ENCODE results near the gene TP63.

The TP63 gene

DNA sequence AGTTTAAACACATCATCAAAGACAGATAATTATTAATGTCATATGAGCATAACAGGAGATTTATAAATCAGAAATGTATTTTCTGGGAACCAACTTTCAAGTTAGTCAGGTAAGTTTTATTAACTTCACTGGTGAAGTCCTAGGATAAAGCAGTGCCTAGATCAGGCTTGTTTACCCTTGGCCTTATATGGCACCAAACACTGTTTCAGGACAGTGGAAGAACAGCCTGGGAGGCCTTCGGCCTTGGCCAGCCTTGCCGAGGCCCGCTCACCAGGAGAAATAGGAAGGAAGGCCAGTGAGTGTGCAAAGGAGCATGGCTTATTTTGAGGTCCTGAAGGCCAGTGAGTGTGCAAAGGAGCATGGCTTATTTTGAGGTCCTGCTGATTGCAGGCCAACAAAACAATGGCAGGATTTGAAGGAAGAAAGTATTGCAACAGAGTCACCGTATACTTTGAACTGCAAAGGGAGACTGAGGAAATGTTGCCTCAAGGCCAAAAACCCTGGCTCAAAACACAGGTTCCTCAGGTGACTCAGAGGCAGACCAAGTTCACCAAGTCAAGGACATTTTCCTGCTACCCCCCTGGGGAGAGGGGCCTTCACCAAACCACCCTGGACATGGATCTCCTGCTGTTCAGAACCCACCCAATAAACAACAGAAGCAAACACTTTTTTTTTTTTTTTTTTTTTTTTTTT lies 174.3 kb downstream of the TP63 start:
- H3K36me3 Mint-ChIP-seq (ENCODE audit: low read depth), result no peaks in the 10 kb centered on the region
- no peaks in the 10 kb centered on the region for H3K9me3 Mint-ChIP-seq
- no peak overlapping the region for H3K27ac Mint-ChIP-seq
- DNase-seq, result no peak
- H3K4me3 Mint-ChIP-seq, result no peak overlapping the region
- no peaks in the 10 kb centered on the region for H3K27me3 Mint-ChIP-seq
- no peaks in the 10 kb centered on the region for H3K4me1 Mint-ChIP-seq (ENCODE audit: low read depth)

DNA sequence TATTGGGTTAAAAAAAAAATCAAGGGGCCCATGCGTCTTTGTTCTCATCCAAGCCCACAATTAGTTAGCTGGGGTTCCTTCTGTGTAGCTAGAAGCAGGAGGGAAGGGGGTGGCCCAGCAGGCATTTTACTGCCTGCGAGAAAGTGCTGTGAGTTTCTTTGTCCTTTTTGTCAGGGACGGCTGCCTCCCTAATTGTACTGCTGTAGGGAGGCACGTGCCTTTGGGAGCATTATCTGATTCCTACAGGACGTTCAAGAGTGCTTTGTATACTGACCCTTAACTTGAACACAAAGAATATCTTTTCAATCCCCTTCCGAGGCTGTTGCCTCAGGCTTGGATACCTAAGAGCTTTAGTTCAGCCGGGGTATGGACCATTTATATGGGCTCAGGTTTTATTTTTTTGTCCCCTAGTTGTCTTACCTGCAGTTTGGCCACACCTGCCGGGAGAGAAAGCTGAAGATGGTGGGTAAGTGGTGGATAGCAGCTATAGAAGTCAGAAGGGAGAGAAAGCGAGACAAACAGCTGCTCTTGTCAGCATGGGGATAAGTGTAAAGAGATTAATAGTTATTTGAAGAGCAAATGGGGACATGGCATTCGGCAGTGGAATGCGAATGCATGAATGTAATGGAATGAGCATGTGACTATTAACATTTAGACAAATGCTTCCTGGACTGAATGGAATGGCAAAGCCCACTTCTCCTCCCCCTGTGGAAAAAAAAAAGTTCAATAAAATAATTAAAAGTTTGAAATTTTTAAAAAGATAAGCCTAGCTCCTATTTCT lies 175.2 kb downstream of the TP63 start:
- Mint-ChIP-seq H3K36me3 (ENCODE audit: low read depth) (no peaks in the 10 kb centered on the region), H3K4me1 (ENCODE audit: low read depth) (no peaks in the 10 kb centered on the region), H3K9me3 (no peaks in the 10 kb centered on the region), H3K27ac (no peak overlapping the region), H3K27me3 (no peaks in the 10 kb centered on the region), H3K4me3 (no peak overlapping the region)
- no peak for DNase-seq

DNA sequence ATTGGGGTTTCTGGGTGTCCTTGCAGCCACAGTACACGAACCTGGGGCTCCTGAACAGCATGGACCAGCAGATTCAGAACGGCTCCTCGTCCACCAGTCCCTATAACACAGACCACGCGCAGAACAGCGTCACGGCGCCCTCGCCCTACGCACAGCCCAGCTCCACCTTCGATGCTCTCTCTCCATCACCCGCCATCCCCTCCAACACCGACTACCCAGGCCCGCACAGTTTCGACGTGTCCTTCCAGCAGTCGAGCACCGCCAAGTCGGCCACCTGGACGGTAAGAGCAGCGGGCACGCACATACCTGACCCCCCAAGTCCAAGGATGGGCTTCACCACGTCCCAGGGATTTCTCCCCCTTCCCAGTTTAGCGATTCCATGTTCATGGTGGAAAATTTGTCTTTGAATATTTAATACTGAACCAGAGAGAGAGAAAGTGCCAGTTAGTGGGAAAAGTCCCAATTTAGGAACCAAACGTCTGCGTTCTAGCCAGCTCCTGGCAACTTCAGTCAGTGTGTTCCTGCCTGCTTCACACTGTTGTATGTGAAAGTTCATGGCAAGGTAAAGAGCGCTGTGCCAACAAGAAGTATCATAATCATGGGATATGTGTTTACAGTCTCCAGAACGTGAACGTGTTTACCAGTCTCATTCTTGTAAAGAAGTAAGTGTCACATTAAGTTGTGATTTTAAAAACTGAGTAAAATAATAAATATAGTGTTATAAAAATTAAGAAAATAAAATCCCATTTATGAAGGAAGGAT lies 177.2 kb downstream of the TP63 start:
- Mint-ChIP-seq H3K27ac (no peak overlapping the region), H3K27me3 (no peaks in the 10 kb centered on the region), H3K36me3 (ENCODE audit: low read depth) (no peaks in the 10 kb centered on the region), H3K4me3 (no peak overlapping the region), H3K4me1 (ENCODE audit: low read depth) (no peaks in the 10 kb centered on the region), H3K9me3 (no peaks in the 10 kb centered on the region)
- DNase-seq, result no peak

DNA sequence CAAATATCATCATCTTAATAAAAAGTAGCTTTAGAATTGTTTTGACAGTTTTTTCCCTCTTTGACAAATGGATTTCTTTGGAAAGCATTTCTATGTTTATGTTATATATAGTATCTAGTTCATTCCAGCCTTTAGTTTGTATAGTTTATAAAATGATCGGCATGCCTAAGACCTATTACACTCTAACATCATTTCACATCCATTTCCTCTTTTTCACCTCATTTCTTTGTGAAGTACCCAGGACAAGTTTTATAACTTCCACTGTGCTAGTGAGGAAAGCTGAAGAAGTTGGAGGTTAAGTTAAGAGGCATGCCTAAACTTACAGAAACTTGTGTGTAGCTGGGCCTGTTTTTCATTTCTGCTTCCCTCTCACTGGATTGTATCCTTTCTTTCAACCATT lies 178.4 kb downstream of the TP63 start:
- Mint-ChIP-seq H3K36me3 (ENCODE audit: low read depth) (no peaks in the 10 kb centered on the region), H3K4me1 (ENCODE audit: low read depth) (no peaks in the 10 kb centered on the region), H3K27ac (no peak overlapping the region), H3K27me3 (no peaks in the 10 kb centered on the region), H3K4me3 (no peak overlapping the region), H3K9me3 (no peaks in the 10 kb centered on the region)
- DNase-seq, result no peak

DNA sequence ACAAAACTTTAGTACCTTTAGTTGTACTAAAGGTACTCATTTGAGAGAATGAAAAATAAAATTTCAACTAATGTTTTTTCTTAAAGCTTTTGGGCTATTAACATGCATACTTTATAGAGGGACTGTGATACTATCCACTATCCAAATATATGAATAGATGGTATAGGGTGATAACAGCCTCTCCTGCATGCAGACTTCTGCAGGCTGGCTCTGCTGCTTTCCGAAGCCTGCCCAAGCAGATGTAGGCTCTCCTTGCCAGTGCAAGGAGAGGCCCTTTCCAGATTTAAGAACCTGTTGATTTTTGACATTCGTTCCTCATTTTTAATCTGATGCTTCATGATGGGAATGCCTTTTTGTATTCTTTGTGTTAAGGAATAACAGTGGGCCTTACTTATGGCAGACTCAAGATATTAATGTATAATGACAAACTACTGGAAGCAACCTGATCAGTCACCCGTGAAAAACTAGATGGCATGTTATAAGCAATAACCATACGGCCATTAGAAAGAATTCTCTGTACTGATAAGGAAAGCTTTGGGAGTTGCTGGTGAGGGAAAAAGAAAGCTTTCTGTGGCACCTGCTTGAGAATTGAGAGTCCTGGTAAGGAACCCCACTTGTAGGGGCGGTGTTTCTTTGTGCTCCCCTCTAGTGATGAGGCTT lies 181.7 kb downstream of the TP63 start:
- Mint-ChIP-seq H3K27ac (no peak overlapping the region), H3K4me3 (no peak overlapping the region), H3K4me1 (ENCODE audit: low read depth) (no peaks in the 10 kb centered on the region), H3K27me3 (no peaks in the 10 kb centered on the region), H3K9me3 (no peaks in the 10 kb centered on the region), H3K36me3 (ENCODE audit: low read depth) (no peaks in the 10 kb centered on the region)
- DNase-seq, result no peak

DNA sequence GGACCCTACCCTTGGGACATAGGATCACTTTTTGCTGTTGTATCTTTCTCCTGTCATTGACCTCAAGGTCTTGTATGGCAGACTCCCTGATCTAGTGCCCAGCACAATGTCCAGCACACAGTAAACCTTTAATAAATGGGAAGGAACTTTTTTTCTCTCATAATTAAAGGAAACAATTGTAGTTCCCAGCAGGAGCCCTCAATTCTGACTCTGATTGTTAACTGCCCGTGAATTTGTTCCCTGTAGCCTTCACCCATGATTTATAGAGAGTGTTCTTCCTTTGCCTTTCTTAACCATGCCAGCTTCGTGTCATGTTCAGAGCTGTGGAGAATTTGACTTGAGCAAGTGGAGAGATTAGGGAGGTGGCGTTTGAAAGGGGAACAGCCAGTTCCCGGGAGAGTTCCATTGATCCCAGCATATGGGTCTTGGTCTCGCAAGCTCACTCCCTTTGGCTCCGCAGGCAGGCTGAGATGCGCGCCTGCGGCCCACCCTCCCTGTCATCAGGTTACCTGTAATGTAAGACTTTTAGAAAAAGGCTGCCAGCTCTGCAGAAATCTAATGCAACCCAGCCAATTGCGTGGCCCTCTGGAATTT lies 182.6 kb downstream of the TP63 start:
- Mint-ChIP-seq H3K4me3 (no peak overlapping the region), H3K9me3 (no peaks in the 10 kb centered on the region), H3K36me3 (ENCODE audit: low read depth) (no peaks in the 10 kb centered on the region), H3K27ac (no peak overlapping the region), H3K4me1 (ENCODE audit: low read depth) (no peaks in the 10 kb centered on the region), H3K27me3 (no peaks in the 10 kb centered on the region)
- no peak for DNase-seq

DNA sequence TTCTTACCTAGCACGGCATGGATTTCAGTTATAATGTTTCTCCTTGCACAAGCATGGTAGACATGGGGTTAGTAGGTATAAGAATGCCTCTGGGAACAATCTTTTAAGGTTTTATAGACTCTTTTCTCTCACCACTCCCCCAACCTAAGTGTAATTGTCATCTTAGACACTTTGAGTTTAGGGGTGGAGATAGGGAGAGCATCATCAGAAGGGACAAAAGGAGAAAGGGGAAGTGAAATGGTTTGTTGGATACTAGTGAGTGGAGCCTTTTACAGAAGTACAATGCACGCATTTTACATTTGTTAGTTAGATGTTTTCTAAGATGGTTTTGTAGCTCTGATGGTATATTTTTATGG lies 189.2 kb downstream of the TP63 start:
- DNase-seq, result no peak
- Mint-ChIP-seq H3K27ac (no peak overlapping the region), H3K36me3 (ENCODE audit: low read depth) (no peaks in the 10 kb centered on the region), H3K9me3 (no peaks in the 10 kb centered on the region), H3K4me1 (ENCODE audit: low read depth) (no peaks in the 10 kb centered on the region), H3K27me3 (peaks cover 18% of the 10 kb centered on the region), H3K4me3 (no peak overlapping the region)

DNA sequence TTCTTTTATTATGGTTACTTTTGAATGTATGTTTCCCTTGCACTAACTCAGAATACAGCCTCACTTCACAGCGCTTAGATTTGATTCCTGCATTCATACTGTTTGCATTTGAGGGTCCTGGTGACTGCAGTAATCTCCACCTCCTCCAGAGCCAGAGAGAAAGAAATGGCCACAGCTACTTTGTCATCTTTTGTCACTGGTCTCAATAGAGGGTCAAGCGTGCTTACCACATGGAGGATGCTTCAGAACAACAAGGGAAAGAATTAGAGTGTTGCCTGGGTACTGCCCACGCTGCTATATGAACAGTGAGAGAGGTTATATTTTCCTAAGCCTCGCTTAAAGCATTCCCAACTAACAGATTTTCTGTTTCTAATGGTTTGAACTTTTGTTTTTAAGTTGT lies 190.1 kb downstream of the TP63 start:
- Mint-ChIP-seq H3K4me3 (no peak overlapping the region), H3K4me1 (ENCODE audit: low read depth) (no peaks in the 10 kb centered on the region), H3K36me3 (ENCODE audit: low read depth) (no peaks in the 10 kb centered on the region), H3K27me3 (peaks cover 23% of the 10 kb centered on the region), H3K27ac (no peak overlapping the region), H3K9me3 (no peaks in the 10 kb centered on the region)
- no peak for DNase-seq

DNA sequence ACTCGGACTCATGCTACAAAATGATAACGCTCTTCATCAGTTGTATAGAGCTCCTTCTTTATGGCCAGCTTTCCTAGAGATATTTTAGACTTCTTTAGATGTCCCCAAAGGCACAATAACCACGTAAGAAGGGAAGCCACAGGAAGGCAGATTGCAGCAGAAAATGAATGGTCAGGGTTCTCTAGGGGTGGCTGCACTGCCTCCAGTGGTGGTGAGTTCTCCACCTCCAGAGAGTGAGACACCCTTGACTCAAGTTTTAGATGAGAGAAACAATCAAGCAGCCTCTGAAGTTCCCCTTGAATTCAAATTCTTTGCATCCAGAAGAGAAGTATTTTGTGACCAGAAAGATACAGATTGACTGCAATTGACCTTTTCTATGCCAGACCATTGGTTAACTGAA lies 191.5 kb downstream of the TP63 start:
- no peaks in the 10 kb centered on the region for H3K36me3 Mint-ChIP-seq (ENCODE audit: low read depth)
- peaks cover 24% of the 10 kb centered on the region for H3K27me3 Mint-ChIP-seq
- H3K27ac Mint-ChIP-seq, result no peak overlapping the region
- no peak overlapping the region for H3K4me3 Mint-ChIP-seq
- no peaks in the 10 kb centered on the region for H3K4me1 Mint-ChIP-seq (ENCODE audit: low read depth)
- H3K9me3 Mint-ChIP-seq, result no peaks in the 10 kb centered on the region
- no peak for DNase-seq

DNA sequence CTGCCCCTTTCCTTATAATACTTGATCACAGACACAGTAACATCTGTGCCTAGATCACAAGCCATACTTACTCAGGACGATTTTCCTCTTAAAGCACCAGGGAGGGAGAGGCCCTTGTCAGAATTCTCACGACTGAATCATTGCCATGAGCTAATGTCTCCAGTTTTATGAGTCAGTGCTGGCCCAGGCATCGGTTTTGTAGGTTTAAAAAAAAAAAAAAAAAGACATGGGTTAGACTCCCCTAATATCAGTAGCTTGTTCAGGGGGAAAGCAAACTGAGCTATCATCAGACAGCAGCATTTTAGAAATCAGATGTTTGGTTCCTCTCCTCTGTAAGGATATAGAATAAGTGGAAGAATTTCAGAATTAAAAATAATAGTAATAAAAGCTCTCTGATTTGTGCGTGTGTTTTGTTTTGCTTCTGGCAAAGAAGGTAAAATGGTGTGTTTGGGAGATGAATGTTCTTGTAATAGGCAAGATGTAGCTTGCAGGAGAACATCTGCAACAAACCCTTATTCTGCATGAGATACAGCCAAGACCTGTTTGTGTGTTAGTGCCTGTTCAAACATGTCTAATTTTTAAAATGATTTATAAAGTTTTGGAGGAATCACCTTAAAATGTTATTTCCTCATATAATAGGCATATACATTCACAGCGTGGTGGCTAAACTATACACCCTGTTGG lies 193.6 kb downstream of the TP63 start:
- Mint-ChIP-seq H3K36me3 (ENCODE audit: low read depth) (no peaks in the 10 kb centered on the region), H3K4me1 (ENCODE audit: low read depth) (no peaks in the 10 kb centered on the region), H3K9me3 (no peaks in the 10 kb centered on the region), H3K4me3 (no peak overlapping the region), H3K27ac (no peak overlapping the region), H3K27me3 (peaks cover 24% of the 10 kb centered on the region)
- DNase-seq, result no peak

DNA sequence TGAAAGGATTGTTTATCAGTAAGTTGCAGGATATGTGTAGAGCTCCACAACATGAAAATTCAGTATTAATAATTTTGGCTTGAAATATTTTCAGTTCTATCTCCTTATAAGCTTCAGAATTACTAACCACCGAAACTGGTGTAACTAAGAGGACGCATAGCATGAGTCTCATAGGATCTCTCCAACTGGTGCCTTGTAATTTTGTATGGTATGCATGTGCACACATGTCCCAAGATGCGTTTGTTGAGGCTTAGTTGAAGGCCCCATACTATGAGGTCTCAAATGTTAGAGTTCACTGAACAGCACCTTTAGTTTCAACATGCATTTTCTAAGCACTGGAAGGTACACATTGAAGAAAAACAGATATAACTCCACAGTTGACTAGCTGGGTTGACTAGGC lies 195.4 kb downstream of the TP63 start:
- Mint-ChIP-seq H3K4me1 (ENCODE audit: low read depth) (no peaks in the 10 kb centered on the region), H3K36me3 (ENCODE audit: low read depth) (no peaks in the 10 kb centered on the region), H3K9me3 (no peaks in the 10 kb centered on the region), H3K27ac (no peak overlapping the region), H3K4me3 (no peak overlapping the region), H3K27me3 (peaks cover 24% of the 10 kb centered on the region)
- no peak for DNase-seq

DNA sequence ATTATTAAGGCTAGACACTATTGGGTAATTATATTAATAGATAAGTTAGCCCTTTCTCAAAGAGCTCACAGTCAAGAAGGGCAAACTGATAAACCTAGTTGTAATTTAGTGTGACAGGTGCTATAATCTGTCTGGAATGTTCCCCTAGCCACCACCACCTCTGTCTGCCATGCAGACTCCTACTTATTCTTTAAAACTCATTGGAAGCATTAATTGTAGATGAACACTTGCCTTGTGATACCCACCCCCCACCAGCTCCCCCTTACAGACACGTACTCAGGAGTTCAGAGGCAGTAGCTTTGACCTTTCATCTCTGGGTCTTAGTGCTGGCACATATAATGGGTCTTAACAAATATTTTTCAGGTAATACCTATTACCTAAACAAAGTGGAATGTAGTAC lies 195.9 kb downstream of the TP63 start:
- Mint-ChIP-seq H3K9me3 (no peaks in the 10 kb centered on the region), H3K4me1 (ENCODE audit: low read depth) (no peaks in the 10 kb centered on the region), H3K27ac (no peak overlapping the region), H3K36me3 (ENCODE audit: low read depth) (no peaks in the 10 kb centered on the region), H3K4me3 (no peak overlapping the region), H3K27me3 (peaks cover 24% of the 10 kb centered on the region)
- no peak for DNase-seq

DNA sequence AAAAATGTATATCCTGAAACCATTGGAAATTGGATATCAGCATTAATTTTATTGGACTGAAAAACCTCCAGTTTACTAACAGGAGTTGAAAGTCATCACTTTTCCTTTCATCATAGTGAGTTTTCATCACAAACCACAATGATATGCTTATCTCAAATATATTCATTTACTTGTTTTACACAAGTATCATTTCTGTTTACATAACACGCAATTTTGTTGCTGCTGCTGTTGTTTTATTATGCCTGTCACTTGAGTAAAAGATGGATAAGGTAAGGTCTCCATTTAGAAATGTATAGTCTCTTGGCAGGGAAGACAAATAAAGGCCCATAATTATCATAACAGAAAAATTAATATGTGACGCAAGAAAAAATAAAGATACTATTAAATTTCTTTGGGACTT lies 199.2 kb downstream of the TP63 start:
- no peaks in the 10 kb centered on the region for H3K4me1 Mint-ChIP-seq (ENCODE audit: low read depth)
- no peaks in the 10 kb centered on the region for H3K9me3 Mint-ChIP-seq
- no peak for DNase-seq
- peaks cover 6% of the 10 kb centered on the region for H3K27me3 Mint-ChIP-seq
- no peaks in the 10 kb centered on the region for H3K36me3 Mint-ChIP-seq (ENCODE audit: low read depth)
- no peak overlapping the region for H3K4me3 Mint-ChIP-seq
- no peak overlapping the region for H3K27ac Mint-ChIP-seq

DNA sequence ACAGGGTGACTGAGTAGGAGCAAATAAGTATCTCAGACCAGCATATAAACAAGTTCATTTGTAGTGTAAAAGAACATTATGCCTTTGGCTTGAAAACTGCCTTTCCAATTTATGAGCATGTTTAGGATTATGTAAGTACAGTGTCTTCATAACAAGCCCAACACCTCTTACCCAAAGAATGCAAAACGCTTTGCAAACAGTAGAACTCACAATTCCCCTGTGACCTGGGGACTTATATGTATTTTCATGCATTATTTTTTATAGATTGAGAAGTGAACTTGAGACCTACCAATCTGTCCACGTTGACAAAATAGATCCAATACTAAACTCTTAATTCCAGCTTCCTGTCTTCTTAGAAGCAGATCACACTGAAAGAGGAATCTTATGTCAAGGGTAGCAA lies 202.1 kb downstream of the TP63 start:
- DNase-seq, result no peak
- Mint-ChIP-seq H3K27me3 (peaks cover 6% of the 10 kb centered on the region), H3K9me3 (no peaks in the 10 kb centered on the region), H3K36me3 (ENCODE audit: low read depth) (no peaks in the 10 kb centered on the region), H3K4me3 (no peak overlapping the region), H3K27ac (no peak overlapping the region), H3K4me1 (ENCODE audit: low read depth) (peaks cover 2% of the 10 kb centered on the region)
